PFSK-1 (cell line): ENCODE measurements around the gene MAMDC4.

ENCODE experiments used
- POLR2AphosphoS5 ChIP-seq: IDR thresholded peaks from 2 replicates; pipeline ENCODE4 v1.6.1; 2012; ENCODE audit warnings: low read depth, mild to moderate bottlenecking, control low read depth, low read length, moderate library complexity
- REST ChIP-seq, 2 experiments: IDR thresholded peaks; 2 replicates each; pipeline versions ENCODE4 v1.6.1 to v1.8.0; 2011 to 2012; ENCODE audit warnings: low read depth in 2 of 2, low read length in 2 of 2, control low read depth in 1 of 2, inconsistent platforms in 1 of 2, mild to moderate bottlenecking in 1 of 2, moderate library complexity in 1 of 2; ENCODE audit not compliant: insufficient read depth in 1 of 2

DNA sequence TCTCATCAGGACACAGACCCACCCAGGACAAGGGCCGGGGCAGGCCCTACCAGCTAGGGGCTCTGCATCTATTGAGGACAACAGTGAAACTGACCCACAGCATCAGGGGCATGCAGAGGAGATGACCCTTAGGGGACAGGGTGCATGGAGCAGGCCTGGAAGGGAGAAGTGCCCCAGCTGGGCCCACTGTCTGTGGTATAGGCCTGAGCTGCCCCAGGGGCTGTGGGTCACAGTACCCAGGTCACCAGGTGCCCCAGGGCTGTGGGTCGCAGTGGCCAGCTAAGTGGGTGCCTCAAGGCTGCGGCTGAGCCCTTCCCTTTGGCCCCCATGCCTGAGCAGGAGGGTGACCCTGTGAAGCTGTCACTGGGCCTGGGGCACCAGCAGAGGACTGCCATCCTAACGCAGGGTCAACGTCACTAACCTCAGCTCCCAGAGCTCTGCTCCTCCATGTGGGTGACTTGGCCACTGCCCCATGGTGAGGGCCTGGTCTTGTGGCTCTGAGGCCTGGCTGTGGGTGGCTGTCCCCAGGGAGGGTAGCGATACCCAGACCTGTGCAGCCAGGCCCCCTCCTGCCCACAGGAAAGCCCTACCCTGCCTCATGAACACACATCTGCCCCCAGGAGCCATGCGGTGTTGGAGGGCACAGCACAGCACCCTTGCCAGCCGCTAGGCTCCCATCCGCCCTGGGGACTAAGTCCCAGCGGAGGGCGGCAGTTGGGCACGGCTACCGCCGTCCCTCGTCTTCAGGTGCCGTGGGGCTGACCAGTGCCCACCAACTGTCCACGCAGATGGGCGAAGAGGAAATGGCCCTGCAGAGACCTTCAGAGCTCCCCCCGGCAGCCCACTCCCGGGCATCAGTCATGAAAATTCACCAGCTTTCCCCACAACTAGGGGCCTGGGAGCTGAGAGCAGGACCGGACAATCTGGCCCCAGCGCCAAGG lies 9.1 kb downstream of the MAMDC4 start:
- TF ChIP-seq REST (IDR thresholded peaks at IDR 0.05; ENCODE audit: insufficient read depth in 1 of 2, low read depth in 2 of 2, low read length in 2 of 2) (no peak), POLR2AphosphoS5 (peak; percentile 67)
